Measurements from ENCODE around the gene SSC4D.
"Not testable (repeated sequence)": the region's sequence is repeated elsewhere in the genome, so short reads cannot be mapped to it uniquely, and the experiment has no call there.

The SSC4D gene

GRCh38 chr7:76375251-76375650 lies 34.2 kb downstream of the SSC4D start:
- ATAC-seq: no peak
- H3K9me3 Mint-ChIP-seq: no peaks in the 10 kb centered on the region
- no peak overlapping the region for H3K27ac Mint-ChIP-seq
- DNase-seq: no peak
- peaks cover 8% of the 10 kb centered on the region for H3K4me1 Mint-ChIP-seq
- peaks cover 23% of the 10 kb centered on the region for H3K27me3 Mint-ChIP-seq
- no peak overlapping the region for H3K4me3 Mint-ChIP-seq

GRCh38 chr7:76372984-76373833 lies 36.3 kb downstream of the SSC4D start:
- Mint-ChIP-seq H3K4me1 (no peaks in the 10 kb centered on the region), H3K4me3 (no peak overlapping the region), H3K27me3 (peaks cover 23% of the 10 kb centered on the region), H3K9me3 (no peaks in the 10 kb centered on the region), H3K27ac (no peak overlapping the region)
- no peak for ATAC-seq
- no peak for DNase-seq

GRCh38 chr7:76371396-76371795 lies 38.1 kb downstream of the SSC4D start:
- no peaks in the 10 kb centered on the region for H3K9me3 Mint-ChIP-seq
- no peaks in the 10 kb centered on the region for H3K4me1 Mint-ChIP-seq
- peaks cover 23% of the 10 kb centered on the region for H3K27me3 Mint-ChIP-seq
- H3K27ac Mint-ChIP-seq: peak overlapping the region in 1 of 2 donors; percentile 83
- no peak for ATAC-seq
- H3K4me3 Mint-ChIP-seq: no peak overlapping the region
- no peak for DNase-seq

- Mint-ChIP-seq H3K27ac (no peak overlapping the region), H3K9me3 (no peaks in the 10 kb centered on the region), H3K4me3 (no peak overlapping the region), H3K4me1 (peaks cover 12% of the 10 kb centered on the region), H3K27me3 (peaks cover 18% of the 10 kb centered on the region)
- DNase-seq: no peak
- no peak for ATAC-seq
These were observed 40.5 kb downstream of the SSC4D start for GRCh38 chr7:76369018-76369417.

GRCh38 chr7:76368190-76368589 lies 41.3 kb downstream of the SSC4D start:
- no peak for ATAC-seq
- H3K27ac Mint-ChIP-seq: no peak overlapping the region
- peaks cover 18% of the 10 kb centered on the region for H3K4me1 Mint-ChIP-seq
- H3K9me3 Mint-ChIP-seq: no peaks in the 10 kb centered on the region
- no peak overlapping the region for H3K4me3 Mint-ChIP-seq
- DNase-seq: no peak
- H3K27me3 Mint-ChIP-seq: peaks cover 10% of the 10 kb centered on the region

- DNase-seq: no peak
- H3K4me3 Mint-ChIP-seq: peak overlapping the region; percentile 32 to 36
- ATAC-seq: no peak
- H3K27me3 Mint-ChIP-seq: no peaks in the 10 kb centered on the region
- peaks cover 26% of the 10 kb centered on the region for H3K4me1 Mint-ChIP-seq
- no peak overlapping the region for H3K27ac Mint-ChIP-seq
- H3K9me3 Mint-ChIP-seq: no peaks in the 10 kb centered on the region
These were observed 45.3 kb downstream of the SSC4D start for GRCh38 chr7:76364198-76364584.

GRCh38 chr7:76363754-76364153 lies 45.7 kb downstream of the SSC4D start:
- not testable (repeated sequence) for H3K27ac Mint-ChIP-seq, DNase-seq, ATAC-seq, H3K4me3 Mint-ChIP-seq, H3K9me3 Mint-ChIP-seq, H3K27me3 Mint-ChIP-seq
- H3K4me1 Mint-ChIP-seq: peaks cover 26% of the 10 kb centered on the region

GRCh38 chr7:76359978-76360638 lies 49.4 kb downstream of the SSC4D start:
- H3K4me3 Mint-ChIP-seq: peak overlapping the region; percentile 90 to 93
- H3K9me3 Mint-ChIP-seq: no peaks in the 10 kb centered on the region
- no peak for ATAC-seq
- DNase-seq: no peak
- H3K27ac Mint-ChIP-seq: peak overlapping the region; percentile 99
- H3K4me1 Mint-ChIP-seq: peaks cover 51% of the 10 kb centered on the region
- no peaks in the 10 kb centered on the region for H3K27me3 Mint-ChIP-seq

- peak; percentile 97 for ATAC-seq
- peaks cover 51% of the 10 kb centered on the region for H3K4me1 Mint-ChIP-seq
- H3K27ac Mint-ChIP-seq: peak overlapping the region; percentile 99
- H3K4me3 Mint-ChIP-seq: peak overlapping the region; percentile 90 to 93
- no peaks in the 10 kb centered on the region for H3K27me3 Mint-ChIP-seq
- H3K9me3 Mint-ChIP-seq: no peaks in the 10 kb centered on the region
- DNase-seq: peak; percentile 95 to 96
These were observed 50.2 kb downstream of the SSC4D start for GRCh38 chr7:76359111-76359977.

GRCh38 chr7:76358481-76359110 lies 50.9 kb downstream of the SSC4D start, which contains the start of gene YWHAG:
TSS of gene YWHAG (minus strand) at chr7:76358991. CDS start at chr7:76358808, 183 bp downstream.
- H3K27me3 Mint-ChIP-seq: no peaks in the 10 kb centered on the region
- DNase-seq (peak; percentile 88 to 89), ATAC-seq (peak; percentile 74)
- peak within 1 kb of the TSS; percentile 99 for H3K27ac Mint-ChIP-seq
- H3K9me3 Mint-ChIP-seq: no peaks in the 10 kb centered on the region
- H3K4me1 Mint-ChIP-seq: peaks cover 43% of the 10 kb centered on the region
- H3K4me3 Mint-ChIP-seq: peak within 1 kb of the TSS; percentile 93 to 98

- Mint-ChIP-seq H3K9me3 (no peaks in the 10 kb centered on the region), H3K27ac (peak overlapping the region; percentile 96 to 99), H3K4me3 (peak overlapping the region; percentile 93 to 98), H3K27me3 (no peaks in the 10 kb centered on the region), H3K4me1 (peaks cover 42% of the 10 kb centered on the region)
- peak; percentile 15 for ATAC-seq
- DNase-seq: no peak
These were observed 51.5 kb downstream of the SSC4D start for GRCh38 chr7:76358011-76358480.

- Mint-ChIP-seq H3K4me3 (peak overlapping the region; percentile 93 to 98), H3K9me3 (no peaks in the 10 kb centered on the region), H3K27me3 (no peaks in the 10 kb centered on the region), H3K4me1 (peaks cover 46% of the 10 kb centered on the region), H3K27ac (peak overlapping the region; percentile 96 to 99)
- no peak for DNase-seq
- ATAC-seq: no peak
These were observed 52.0 kb downstream of the SSC4D start for GRCh38 chr7:76357475-76358010.

- Mint-ChIP-seq H3K27ac (peak overlapping the region in 1 of 2 donors; percentile 76), H3K27me3 (no peaks in the 10 kb centered on the region), H3K9me3 (no peaks in the 10 kb centered on the region), H3K4me1 (peaks cover 53% of the 10 kb centered on the region), H3K4me3 (peak overlapping the region; percentile 93 to 98)
- DNase-seq: no peak
- ATAC-seq: no peak
These were observed 52.7 kb downstream of the SSC4D start for GRCh38 chr7:76356823-76357222.

GRCh38 chr7:76356115-76356514 lies 53.4 kb downstream of the SSC4D start:
- peaks cover 60% of the 10 kb centered on the region for H3K4me1 Mint-ChIP-seq
- H3K9me3 Mint-ChIP-seq: no peaks in the 10 kb centered on the region
- peak overlapping the region in 1 of 2 donors; percentile 35 for H3K4me3 Mint-ChIP-seq
- ATAC-seq (no peak), DNase-seq (no peak)
- H3K27ac Mint-ChIP-seq: no peak overlapping the region
- no peaks in the 10 kb centered on the region for H3K27me3 Mint-ChIP-seq
